DOHH2 (cell line): ENCODE measurements around the gene PRIM2.
"Not testable (repeated sequence)": the region's sequence is repeated elsewhere in the genome, so short reads cannot be mapped to it uniquely, and the experiment has no call there.

Source experiments
- H3F3A ChIP-seq: fragments of 200-600 bp; sonication (generic), shearing (Covaris generic); 2 replicates; pipeline ENCODE4 v1.6.0; 2016; ENCODE audit warnings: antibody characterized with exemption, mild to moderate bottlenecking; ENCODE audit not compliant: control insufficient read depth, insufficient read depth
- H3K27ac ChIP-seq: fragments of 200-600 bp; sonication (generic); 2 replicates; pipeline ENCODE4 v1.5.1; 2014; ENCODE audit warnings: low read depth, mild to moderate bottlenecking, low read length, moderate library complexity
- H3K27me3 ChIP-seq: fragments of 200-600 bp; sonication (generic); 2 replicates; pipeline ENCODE4 v1.6.1; 2014; ENCODE audit warnings: mild to moderate bottlenecking, low read length, mixed read lengths; ENCODE audit not compliant: control insufficient read depth
- H3K36me3 ChIP-seq: fragments of 200-600 bp; sonication (generic); 2 replicates; pipeline ENCODE4 v1.6.1; 2014; ENCODE audit warnings: mild to moderate bottlenecking, low read length, moderate library complexity, mixed read lengths; ENCODE audit not compliant: control insufficient read depth
- H3K4me1 ChIP-seq: fragments of 200-600 bp; sonication (generic); 2 replicates; pipeline ENCODE4 v1.6.1; 2014; ENCODE audit warnings: mild to moderate bottlenecking, low read length, mixed read lengths; ENCODE audit not compliant: control insufficient read depth
- H3K4me2 ChIP-seq: fragments of 200-600 bp; sonication (generic); 2 replicates; pipeline ENCODE4 v1.6.0; 2014; ENCODE audit warnings: mild to moderate bottlenecking, low read length, moderate library complexity
- H3K4me3 ChIP-seq: fragments of 200-600 bp; sonication (generic); 2 replicates; pipeline ENCODE4 v1.5.1; 2014; ENCODE audit warnings: mild to moderate bottlenecking, low read length, mixed read lengths
- H3K79me2 ChIP-seq: fragments of 200-600 bp; sonication (generic); 2 replicates; pipeline ENCODE4 v1.6.1; 2014; ENCODE audit warnings: mild to moderate bottlenecking, low read length, mixed read lengths; ENCODE audit not compliant: control insufficient read depth
- H3K9me2 ChIP-seq: fragments of 200-600 bp; sonication (generic); replicated peaks from 2 replicates; pipeline ENCODE4 v1.6.1; 2014; ENCODE audit warnings: mild to moderate bottlenecking, low read length, mixed read lengths; ENCODE audit not compliant: control insufficient read depth
- H3K9me3 ChIP-seq: fragments of 200-600 bp; sonication (generic); 2 replicates; pipeline ENCODE4 v1.6.1; 2014; ENCODE audit warnings: antibody characterized with exemption, low read length, mixed read lengths; ENCODE audit not compliant: control insufficient read depth, insufficient read depth
- H4K20me1 ChIP-seq: fragments of 200-600 bp; sonication (generic); 2 replicates; pipeline ENCODE4 v1.6.0; 2014; ENCODE audit warnings: low read depth, mild to moderate bottlenecking, antibody characterized with exemption, low read length, moderate library complexity; ENCODE audit not compliant: control insufficient read depth, insufficient read depth
- EZH2phosphoT487 ChIP-seq: fragments of 200-600 bp; sonication (generic); IDR thresholded peaks from 2 replicates; pipeline ENCODE4 v1.6.1; 2017; ENCODE audit warnings: borderline replicate concordance, mild to moderate bottlenecking, antibody characterized with exemption, low read length, moderate library complexity, mixed read lengths
- TF ChIP-seq, protein P1 (sequence below): fragments of 200-600 bp; sonication (generic); IDR thresholded peaks from one replicate; pipeline ENCODE4 v1.5.1; 2014; ENCODE audit warnings: antibody characterized with exemption, mild to moderate bottlenecking, low read depth, low read length; ENCODE audit not compliant: poor library complexity, severe bottlenecking

Gene PRIM2

DNA sequence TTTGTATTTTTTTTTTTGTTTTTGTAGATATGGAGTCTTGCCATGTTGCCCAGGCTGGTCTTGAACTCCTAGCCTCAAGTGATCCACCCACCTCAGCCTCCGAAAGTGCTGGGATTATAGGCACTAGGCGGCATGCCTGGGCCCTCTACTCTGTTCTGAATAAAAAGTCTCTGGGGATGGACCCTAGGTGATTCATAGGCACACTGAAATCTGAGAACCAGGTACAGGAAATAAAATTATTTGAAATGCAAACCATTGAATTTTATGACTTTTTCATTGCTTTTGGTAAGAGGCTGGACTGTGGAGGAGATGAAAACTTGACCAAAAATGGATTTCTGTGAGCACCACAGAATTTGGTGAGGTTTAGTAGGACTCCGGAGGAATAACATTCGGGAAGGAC, 117.5 kb downstream of the PRIM2 start:
- Histone ChIP-seq H3K27me3 (no peaks in the 10 kb centered on the region), H3K9me2 (no peaks in the 10 kb centered on the region), H3K9me3 (no peaks in the 10 kb centered on the region), H3F3A (no peaks in the 10 kb centered on the region), H3K79me2 (0 out of 2 replicates have a peak, but pooled peaks cover 4% of the 10 kb centered on the region), H3K27ac (no peak overlapping the region), H3K4me2 (no peak overlapping the region), H3K36me3 (no peaks in the 10 kb centered on the region), H3K4me3 (no peak overlapping the region), H4K20me1 (no peaks in the 10 kb centered on the region), H3K4me1 (peaks cover 28% of the 10 kb centered on the region)
- no peak for TF ChIP-seq EZH2phosphoT487
- TF ChIP-seq, protein P1, sequence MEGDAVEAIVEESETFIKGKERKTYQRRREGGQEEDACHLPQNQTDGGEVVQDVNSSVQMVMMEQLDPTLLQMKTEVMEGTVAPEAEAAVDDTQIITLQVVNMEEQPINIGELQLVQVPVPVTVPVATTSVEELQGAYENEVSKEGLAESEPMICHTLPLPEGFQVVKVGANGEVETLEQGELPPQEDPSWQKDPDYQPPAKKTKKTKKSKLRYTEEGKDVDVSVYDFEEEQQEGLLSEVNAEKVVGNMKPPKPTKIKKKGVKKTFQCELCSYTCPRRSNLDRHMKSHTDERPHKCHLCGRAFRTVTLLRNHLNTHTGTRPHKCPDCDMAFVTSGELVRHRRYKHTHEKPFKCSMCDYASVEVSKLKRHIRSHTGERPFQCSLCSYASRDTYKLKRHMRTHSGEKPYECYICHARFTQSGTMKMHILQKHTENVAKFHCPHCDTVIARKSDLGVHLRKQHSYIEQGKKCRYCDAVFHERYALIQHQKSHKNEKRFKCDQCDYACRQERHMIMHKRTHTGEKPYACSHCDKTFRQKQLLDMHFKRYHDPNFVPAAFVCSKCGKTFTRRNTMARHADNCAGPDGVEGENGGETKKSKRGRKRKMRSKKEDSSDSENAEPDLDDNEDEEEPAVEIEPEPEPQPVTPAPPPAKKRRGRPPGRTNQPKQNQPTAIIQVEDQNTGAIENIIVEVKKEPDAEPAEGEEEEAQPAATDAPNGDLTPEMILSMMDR, result no peak

DNA sequence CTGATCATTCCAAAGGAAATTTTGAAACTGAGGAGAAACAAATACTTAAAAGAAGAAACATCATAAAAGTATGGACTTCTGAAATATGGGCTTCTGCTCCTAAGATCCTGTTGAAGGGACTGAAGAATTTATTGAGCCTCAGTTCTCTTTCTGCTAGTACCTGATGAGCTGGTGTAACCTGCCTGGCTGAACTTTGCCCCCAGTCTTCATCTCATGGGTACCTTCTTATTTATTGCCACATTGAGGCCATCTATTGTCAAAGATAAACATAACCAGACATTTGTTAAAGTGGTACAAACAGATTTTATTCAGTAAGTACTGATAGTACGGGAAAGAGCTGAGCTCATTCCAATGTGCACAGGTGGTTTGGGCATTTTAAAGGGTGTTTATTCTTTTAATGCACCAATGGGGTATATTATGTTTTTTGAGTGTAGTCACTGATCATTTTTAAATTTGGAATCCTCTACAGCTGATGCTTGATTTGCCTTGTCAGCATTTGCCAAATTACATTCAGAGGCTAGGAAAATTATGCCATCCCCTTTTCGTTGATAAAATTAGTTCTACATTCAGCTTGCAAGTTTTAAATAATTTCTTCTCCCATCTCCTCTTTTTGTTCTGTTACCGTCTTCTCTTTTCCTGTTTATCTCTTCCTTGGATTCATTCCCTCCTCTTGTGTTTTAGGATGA, 118.2 kb downstream of the PRIM2 start:
- 0 out of 2 replicates have a peak, but pooled peaks cover 4% of the 10 kb centered on the region for H3K79me2 ChIP-seq
- H3K4me2 ChIP-seq, result no peak overlapping the region
- H3K27ac ChIP-seq, result no peak overlapping the region

DNA sequence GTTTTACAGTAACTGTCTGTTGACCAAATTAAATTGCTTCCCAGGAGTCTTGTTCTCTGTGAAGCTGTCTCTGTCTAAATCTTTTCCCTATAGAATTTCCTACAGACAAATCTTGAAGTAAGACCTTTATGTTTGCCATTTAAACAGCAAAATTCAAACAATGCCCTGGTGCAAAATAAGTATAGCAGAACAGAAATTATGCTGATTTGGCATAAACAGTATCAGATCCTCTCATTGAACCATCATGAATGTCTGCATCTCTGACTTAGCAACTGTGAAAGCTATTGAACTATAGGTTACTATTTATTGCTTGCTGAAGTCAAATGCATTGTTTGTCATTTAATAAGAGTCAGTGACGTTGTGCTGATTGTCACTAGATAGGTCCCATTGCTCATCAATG, 123.3 kb downstream of the PRIM2 start:
- H3K9me2 ChIP-seq, H3K36me3 ChIP-seq, H3K4me3 ChIP-seq, H3K4me2 ChIP-seq, H3K79me2 ChIP-seq, H3F3A ChIP-seq, H3K27me3 ChIP-seq, H3K4me1 ChIP-seq, H3K27ac ChIP-seq, H4K20me1 ChIP-seq, H3K9me3 ChIP-seq: not testable (repeated sequence)

More for the DNA sequence above, 118.2 kb downstream of the PRIM2 start:
- Histone ChIP-seq H3F3A (no peaks in the 10 kb centered on the region), H3K9me3 (no peaks in the 10 kb centered on the region), H3K4me3 (no peak overlapping the region), H3K36me3 (no peaks in the 10 kb centered on the region), H4K20me1 (no peaks in the 10 kb centered on the region), H3K27me3 (no peaks in the 10 kb centered on the region), H3K4me1 (peaks cover 28% of the 10 kb centered on the region), H3K9me2 (no peaks in the 10 kb centered on the region)
- TF ChIP-seq, protein P1, result no peak
- TF ChIP-seq EZH2phosphoT487, result no peak

DNA sequence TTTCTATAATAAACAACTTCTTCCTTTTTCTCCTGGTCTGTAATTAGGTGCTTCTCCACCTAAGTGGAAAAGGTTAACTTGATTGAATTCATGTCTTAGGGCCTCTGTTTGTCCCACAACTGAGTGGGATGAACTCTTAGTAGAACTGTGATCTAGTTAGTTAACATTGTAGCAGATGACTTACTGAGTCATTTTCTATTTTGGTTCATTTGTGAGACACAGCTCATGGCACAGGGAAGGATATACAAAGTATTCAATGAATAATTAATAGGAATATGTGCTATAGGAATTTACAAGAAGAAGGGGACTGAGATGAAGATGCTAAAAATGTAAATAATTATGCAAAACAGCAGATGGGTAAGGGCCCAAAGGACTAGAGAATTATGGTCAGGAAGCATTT, 124.7 kb downstream of the PRIM2 start:
- H3K4me2 ChIP-seq, H3K9me3 ChIP-seq: not testable (repeated sequence)

DNA sequence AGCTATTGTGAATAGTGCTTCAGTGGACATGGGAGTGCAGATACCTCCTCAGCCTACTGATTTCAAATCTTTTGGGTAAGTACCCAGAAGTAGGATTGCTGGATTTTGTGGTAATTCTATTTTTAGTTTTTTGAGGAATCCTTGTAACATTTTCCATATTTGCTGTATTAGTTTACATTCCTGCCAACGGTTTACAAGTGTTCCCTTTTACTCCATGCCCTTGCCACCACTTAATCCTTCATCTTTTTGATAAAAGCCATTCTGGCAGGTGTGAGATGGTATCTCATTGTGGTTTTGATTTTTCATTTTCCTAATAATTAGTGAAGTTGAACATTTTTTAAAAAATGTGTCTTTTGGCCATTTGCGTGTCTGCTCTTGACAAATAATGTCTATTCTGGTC, 125.8 kb downstream of the PRIM2 start:
- not testable (repeated sequence) for H3K4me1 ChIP-seq, H3K36me3 ChIP-seq, H3F3A ChIP-seq, H4K20me1 ChIP-seq, H3K27me3 ChIP-seq, H3K4me2 ChIP-seq, H3K9me3 ChIP-seq, H3K27ac ChIP-seq, H3K9me2 ChIP-seq, H3K79me2 ChIP-seq, H3K4me3 ChIP-seq

More for the DNA sequence above, 124.7 kb downstream of the PRIM2 start:
- not testable (repeated sequence) for H3K4me1 ChIP-seq, H3K79me2 ChIP-seq, H3K27ac ChIP-seq, H4K20me1 ChIP-seq, H3K27me3 ChIP-seq, H3F3A ChIP-seq, H3K4me3 ChIP-seq, H3K36me3 ChIP-seq, H3K9me2 ChIP-seq

DNA sequence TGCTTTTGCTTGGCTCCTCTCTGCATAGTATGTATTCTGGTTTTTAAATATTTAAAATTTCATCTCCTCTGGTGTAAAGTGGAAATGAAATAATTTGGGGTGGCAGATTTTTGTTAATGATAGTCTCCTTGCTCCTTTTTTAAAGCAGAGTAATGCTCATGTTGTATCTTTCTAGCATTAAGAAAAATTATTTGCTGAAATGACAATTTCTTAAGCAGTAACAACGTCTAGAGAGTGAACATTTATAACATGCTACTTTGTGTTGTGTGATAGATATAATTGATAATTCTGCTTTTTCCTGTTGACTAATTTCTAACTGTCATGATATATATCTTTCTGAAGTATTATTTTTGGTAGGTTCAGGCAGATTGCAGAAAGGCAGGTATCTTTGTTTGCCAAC, 127.4 kb downstream of the PRIM2 start:
- not testable (repeated sequence) for H3K9me3 ChIP-seq, H3K36me3 ChIP-seq, H3K27ac ChIP-seq, H3K79me2 ChIP-seq, H3K9me2 ChIP-seq, H3F3A ChIP-seq, H3K4me2 ChIP-seq, H3K4me1 ChIP-seq, H3K4me3 ChIP-seq, H3K27me3 ChIP-seq, H4K20me1 ChIP-seq
